Measurements from ENCODE around the gene IL32.

IL32 gene

DNA sequence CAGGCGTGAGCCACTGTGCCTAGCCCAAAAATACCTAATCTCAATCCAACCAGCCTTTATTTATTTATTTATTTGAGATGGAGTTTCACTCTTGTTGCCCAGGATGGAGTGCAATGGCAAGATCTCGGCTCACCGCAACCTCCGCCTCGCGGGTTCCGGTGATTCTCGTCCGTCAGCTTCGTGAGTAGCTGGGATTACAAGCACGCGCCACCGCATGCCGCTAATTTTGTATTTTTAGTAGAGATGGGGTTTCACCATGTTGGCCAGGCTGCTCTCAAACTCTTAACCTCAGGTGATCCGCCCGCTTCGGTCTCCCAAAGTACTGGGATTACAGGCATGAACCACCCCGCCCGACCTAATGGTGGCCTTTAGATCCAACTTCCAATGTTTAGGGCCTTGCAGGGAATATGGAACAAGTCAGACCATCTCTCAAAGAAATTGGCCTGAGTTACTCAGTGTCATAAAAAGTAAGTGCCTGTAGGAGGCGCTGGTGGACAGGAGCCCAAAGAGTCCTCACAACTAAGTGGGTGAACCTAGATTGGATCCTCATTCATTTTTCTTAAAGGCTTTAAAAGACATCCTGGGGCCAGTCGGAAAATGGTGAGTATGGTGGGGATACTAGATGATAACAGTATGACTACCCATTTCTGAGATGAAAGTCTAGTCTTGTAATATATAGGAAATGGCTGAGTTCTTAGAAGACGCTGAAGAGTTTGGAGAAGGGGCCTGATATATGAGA, 29.0 kb downstream of the IL32 start:
- peak; percentile 8 for DNase-seq

DNA sequence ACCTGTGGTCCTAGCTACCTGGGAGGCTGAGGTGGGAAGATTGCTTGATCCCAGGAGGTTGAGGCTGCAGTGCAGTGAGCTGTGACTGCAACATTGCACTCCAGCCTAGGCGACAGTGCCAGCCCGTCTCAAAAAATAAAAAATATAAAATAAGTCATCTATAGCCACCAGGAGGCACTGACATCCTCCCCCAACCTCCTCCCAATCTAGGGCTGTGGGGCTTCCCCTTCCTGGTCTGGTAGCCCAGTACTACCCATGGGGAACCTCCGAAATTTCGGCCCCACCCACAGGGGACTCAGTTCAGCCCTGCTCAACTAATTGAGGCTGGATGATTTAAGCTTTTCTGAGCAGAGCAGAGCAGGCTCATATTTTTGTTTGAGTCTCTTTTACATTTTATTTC, 30.4 kb downstream of the IL32 start:
- DNase-seq: no peak

DNA sequence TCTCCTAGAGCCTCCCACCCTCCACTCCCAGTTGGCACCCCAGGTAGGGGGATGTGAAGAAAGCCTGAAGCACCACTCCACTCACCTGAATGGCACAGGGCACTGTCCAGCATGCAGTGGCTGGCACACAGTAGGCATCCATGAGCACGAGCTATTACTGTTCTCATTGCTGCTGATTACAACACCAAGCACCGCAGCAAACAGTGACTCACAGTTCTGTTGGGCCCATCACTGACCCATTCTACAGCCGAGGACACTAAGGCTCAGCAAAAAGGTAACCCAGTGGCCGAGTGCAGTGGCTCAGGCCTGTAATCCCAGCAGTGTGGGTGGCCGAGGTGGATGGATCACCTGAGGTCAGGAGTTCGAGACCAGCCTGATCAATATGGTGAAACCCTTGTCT, 30.9 kb downstream of the IL32 start:
- no peak for DNase-seq

- DNase-seq: no peak
These were observed 31.8 kb downstream of the IL32 start for GRCh38 chr16:3097266-3097665.

DNA sequence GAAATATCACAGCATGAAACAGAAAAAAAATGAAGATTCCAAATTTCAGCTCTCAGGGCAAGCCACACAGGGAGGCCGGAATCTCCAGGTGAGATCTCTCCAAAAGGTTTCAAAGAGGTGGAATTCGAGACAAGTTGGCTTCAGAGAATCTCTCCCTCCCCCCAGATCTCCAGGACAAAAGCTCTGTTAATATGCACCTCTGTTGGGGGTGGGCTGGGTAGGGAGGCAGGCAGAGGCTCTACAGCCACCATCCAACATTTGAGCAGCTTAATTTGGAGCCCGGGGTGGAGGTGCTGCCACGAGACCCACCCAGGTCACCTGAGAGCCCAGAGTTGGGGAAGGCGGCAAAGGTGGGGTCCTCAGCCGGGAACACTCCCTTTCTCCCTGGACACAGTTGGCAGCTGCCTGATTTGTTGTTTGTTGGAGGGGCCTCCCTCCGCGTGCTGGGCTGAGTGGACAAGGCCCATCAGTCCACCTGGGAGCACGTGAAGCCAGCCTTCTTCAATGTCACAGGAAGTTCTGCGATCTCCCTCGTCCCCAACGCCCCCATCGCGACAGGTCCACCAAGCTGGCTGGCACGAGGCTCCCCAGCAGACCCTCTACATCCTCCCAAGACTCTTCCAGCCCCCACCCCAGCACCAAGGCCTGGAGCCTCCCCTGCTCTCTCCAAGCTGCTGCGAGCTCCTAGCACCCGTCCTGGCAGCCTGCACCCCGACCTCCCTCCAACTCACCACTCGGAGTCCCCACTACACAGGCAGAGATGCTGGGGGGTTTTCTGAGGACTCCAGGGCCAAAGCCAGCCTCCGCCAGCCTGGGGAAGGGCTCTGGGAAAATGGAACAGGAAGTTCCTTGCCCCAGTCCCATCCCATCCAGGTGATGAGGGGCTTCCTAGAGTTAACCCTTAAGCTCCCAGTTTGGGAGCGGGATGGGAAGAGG, 33.3 kb downstream of the IL32 start, which contains the start of gene ZSCAN10:
Gene ZSCAN10 (minus strand): TSS at position 836 of the 936 bp plus-strand sequence. CDS start 6,357 bp downstream, outside the sequence.
- DNase-seq: no peak

GRCh38 chr16:3099395-3099731, 33.9 kb downstream of the IL32 start:
- no peak for DNase-seq

GRCh38 chr16:3099732-3100499, 34.5 kb downstream of the IL32 start:
- DNase-seq: peak; percentile 64

DNA sequence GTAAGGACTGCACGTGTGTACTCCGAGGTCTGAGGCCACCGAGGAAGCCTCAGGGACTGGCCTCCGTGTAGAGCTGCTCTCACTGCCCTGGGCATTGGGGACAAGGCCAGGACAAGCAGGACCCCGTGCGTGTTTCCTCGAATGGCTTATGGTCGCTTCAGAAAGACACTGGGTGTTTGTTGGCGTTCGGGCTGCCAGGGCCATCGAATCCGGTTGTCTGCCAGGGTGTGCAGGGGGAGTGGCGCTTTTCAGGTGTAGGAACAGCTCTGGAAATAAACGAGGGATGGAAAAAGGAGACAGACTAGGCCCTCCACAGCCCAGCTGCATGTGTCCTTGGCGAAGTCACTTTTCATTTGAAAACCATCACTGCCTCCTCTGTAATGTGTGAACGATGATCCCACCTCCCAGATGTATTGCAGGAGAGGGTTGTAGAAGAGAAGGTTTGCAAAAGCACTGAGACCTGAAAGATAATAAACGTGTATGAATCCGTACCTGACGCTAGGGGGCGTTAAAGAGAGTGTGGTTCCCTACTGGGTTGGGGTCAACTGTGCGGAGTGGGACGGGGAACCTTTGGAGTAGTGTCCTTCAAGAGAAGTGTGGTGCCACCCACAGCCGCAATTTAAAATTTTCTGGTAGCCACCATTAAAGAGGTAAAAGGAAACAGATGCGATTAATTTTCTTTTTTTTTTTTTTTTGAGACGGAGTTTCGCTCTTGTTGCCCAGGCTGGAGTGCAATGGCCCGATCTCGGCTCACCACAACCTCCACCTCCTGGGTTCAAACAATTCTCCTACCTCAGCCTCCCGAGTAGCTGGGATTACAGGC, 35.8 kb downstream of the IL32 start:
- no peak for DNase-seq

DNA sequence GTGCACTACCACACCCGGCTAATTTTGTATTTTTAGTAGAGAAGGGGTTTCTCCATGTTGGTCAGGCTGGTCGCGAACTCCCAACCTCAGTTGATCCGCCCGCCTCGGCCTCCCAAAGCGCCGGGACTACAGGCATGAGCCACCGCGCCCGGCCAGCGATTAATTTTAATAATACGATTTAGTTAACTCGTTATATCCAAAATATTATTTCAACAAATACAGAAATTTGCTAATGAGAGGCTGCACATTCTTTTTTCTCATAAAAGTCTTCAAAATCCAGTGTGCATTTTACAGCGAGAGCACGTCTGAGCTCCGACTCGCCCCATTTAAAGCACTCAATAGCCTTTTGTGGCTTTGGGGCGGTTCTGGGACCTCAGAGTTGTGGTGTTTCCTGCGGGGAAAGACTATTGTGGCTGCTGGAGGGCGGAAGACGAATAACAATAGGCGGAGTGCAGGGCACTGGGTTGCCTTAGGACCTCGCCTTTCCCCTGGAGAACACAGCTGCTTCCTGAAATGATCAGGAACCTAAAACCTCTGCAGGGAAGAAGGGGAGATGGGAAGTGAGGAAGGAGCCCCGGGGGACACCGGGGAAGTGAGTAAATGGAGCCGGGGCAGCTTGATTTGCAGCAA, 36.5 kb downstream of the IL32 start:
- DNase-seq: peak; percentile 60

DNA sequence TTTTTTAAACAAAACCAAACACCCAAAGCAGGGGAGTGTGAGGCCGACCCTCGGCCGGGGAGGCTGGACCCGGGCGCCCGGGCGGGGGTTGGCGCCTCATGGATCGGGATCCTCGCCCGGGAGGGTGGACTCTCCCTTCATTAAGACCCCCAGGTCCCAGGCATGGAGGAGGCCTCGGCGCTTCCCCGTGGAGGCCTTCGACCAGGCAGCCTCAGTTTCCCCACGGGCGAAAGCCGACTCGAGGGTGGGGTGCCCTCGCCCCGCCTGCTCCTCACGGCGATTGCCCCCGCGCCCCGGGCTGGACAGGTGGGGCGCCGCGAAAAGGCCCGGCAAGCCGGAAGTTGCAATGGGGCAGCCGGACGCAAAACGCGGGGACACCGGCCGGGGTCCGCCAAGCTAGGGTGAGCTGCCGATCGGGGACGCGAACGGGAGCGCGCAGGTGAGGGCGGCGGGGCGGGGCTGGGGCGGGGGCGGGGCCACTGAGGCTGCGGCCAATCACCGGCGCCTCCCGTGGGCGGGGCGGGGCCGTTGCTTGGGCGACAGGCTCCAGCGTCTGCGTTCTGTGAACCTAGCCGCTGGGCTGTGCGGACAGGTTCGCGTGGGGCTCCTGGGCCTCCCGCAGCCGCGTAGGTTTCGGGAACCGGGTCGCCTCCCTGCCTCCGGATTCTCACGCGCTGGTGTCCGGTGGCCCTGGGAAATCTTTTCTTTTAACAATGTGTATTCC, 40.9 kb downstream of the IL32 start:
- DNase-seq: peak; percentile 95

DNA sequence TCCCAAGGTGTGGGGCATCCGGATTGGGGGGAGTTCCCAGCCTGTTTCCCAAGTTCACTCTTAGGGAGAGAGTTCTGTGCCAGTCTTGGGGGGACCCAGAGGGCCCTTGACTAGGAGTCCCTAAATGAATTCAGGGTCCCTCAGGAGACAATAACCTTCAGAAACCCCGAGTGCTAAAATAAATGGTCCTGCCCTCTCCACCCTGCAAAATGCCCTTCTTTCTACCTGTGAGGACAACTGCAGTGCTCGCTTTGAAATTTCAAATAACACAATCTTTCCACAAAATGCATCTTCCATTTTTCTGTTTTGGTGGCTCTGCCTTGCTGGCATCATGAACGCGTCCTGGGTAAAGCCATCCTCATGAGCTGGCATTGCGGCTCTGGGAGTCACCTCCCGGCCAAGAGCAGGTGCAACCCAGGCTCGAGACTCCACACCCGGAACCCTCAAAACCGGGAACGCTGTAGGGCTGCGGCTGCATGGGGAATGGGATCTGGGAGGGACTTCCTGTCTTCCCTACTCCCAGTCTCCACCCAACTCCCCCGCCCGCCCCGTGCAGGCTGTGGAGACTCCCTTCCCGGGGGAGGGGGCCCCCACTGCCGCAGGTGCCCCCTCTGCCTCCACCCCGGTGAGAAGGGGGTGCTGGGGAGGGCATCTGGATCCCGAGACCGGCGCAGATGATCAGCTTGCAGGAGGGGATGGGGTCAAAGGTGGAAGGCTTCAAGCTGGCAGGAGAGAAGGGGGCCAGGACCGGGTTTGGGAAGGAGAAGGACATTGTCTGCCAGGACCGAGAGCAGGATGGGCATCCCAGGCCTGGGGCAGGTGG, 46.8 kb downstream of the IL32 start, which contains the start of gene ZNF205:
Gene ZNF205 (plus strand): TSS at position 529 of the 823 bp plus-strand sequence. CDS start 845 bp downstream, outside the sequence.
- peak; percentile 90 for DNase-seq

DNA sequence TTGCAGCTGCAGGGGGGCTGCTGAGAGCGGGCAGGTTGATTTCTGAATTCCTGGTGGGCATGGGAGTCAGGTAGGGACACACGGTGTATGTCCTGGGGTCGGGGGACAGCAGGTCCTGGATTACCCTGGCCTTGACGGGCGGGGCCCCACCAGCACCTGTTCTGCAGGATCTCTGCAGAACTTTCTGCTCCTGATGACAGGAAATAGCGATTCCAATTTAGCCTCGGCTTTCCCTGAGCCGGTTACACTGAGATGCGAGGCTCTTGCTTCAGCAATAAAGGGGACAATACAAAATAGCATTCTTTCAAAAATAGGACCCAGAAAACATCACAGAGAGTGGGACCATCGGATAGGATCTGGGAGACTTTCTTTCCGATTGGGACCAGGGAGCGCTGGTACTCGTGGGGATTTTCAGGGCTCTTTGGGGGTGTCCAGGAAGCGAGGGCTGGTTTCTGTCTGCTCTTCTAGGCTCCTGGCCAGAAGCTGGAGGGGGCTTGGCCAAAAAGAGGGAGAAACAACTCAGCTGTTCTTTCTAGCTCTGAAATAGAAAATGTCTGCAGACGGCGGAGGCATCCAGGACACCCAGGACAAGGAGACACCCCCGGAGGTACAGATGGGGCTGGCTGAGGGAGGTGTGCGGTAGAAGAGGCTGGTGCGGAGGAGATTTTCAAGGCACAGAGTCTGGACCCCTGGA, 47.6 kb downstream of the IL32 start:
- DNase-seq: no peak

GRCh38 chr16:3113765-3114479, 48.5 kb downstream of the IL32 start:
- DNase-seq: no peak

GRCh38 chr16:3115003-3115402, 49.6 kb downstream of the IL32 start:
- DNase-seq: no peak

DNA sequence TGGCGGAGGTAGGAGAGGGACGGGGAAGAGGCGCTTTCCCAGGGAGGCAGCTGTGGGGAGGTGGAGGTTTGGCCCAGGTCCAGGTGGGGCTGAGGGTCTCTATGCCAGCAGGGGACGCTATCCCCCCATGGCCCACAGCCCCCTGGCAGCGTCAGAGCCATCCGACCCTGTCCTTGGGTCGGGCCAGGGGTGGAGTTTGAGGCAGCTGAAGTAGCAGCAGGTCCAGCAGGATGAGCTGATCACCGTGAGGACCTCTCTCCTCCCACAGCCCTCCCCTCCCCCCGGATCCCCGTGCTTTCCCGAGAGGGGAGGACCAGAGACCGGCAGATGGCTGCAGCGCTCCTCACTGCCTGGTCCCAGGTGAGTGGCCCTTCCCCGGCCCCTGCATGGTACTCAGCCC, 50.1 kb downstream of the IL32 start:
- no peak for DNase-seq

DNA sequence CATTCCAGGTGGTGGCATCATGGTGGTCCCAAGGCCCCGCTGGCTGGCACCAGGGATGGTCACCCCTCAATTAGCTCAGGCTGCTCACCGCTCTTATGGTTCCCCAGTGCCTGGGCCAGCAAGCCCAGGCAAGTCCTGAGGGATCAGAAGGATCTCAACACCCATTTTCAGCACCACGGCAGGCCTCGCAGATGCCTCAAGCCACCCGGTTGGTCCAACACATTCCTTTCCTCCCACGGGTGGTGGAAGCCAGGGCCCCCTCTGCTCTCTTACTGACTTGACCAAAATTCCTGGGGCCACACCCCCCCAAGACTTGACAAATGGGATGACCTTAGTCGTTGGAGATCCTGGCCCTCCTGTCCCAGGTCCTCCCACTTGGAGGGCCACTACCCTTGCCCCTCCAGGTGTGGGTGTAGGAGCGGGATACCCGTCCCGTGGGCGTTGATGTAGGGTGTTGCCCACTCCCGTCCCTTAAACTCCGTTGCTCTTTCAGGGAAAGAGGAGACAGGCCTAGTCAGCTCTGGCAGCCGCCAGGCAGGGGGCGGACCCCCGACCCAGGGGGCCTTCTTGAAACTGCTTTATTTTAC, 52.9 kb downstream of the IL32 start:
- DNase-seq: no peak

DNA sequence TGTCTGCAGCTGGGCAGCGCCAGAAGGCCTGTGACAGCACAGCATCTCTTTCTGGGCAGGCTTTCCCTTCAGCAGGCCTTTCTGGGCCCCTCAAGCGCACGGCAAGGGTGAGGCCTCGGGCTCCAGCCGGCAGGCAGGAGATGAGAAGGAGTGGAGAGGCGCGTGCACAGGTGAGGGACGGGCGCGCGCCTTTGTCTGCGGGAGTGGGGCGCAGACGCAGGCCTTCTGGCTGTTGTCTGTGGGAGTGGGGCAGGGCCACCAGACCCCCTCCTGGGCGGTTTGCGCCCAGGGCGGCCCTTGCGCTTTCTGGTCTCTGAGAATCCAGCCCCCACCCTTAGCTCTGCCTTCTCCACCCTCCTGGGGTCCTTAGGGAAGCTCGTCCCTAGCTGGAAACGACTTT, 53.4 kb downstream of the IL32 start:
- no peak for DNase-seq
